ENCODE measurements around the gene ADAM12.

DNA sequence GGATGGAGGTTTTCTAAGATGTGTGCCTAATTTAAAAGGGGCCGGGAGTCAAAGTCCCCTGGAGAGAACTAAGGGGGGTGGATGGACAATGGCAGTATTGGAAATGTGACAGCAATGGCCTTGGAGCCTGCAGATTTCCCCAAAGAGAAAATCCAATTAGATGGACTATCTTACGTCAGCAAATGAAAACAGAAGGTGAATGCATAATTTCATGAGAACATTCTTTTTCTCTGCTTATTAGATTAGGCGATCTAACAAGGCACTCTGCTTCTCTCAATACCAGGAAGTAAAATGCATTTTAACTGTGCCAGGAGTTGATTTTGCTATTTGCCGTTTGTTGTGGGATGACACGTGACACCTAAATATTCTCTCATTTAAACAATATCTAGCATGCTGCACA is 226.6 kb downstream of the ADAM12 start:
- no peak for TF ChIP-seq EZH2 (IDR thresholded peaks at IDR 0.05; ENCODE audit: low read length, missing control alignments)
- TF ChIP-seq, protein P1, sequence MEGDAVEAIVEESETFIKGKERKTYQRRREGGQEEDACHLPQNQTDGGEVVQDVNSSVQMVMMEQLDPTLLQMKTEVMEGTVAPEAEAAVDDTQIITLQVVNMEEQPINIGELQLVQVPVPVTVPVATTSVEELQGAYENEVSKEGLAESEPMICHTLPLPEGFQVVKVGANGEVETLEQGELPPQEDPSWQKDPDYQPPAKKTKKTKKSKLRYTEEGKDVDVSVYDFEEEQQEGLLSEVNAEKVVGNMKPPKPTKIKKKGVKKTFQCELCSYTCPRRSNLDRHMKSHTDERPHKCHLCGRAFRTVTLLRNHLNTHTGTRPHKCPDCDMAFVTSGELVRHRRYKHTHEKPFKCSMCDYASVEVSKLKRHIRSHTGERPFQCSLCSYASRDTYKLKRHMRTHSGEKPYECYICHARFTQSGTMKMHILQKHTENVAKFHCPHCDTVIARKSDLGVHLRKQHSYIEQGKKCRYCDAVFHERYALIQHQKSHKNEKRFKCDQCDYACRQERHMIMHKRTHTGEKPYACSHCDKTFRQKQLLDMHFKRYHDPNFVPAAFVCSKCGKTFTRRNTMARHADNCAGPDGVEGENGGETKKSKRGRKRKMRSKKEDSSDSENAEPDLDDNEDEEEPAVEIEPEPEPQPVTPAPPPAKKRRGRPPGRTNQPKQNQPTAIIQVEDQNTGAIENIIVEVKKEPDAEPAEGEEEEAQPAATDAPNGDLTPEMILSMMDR (conservative IDR thresholded peaks at IDR 0.05 in 1 of 2, IDR thresholded peaks at IDR 0.05 in 1 of 2; ENCODE audit: low read depth in 1 of 2, low read length in 2 of 2) = no peak

Data from fibroblast of lung (primary cell).